Small intestine (tissue), 7 donors: ENCODE results near the gene MEGF11. TPM values are rescaled to one million over a fixed set of nuclear protein-coding genes. Genes with fewer than 3 reads are reported as not detected.
A peak's percentile ranks its signal among the peaks of the same experiment; 100 is the strongest.

Experiments used
- DNase-seq, 2 donors: peaks; one replicate each; pipeline versions ENCODE4 v3.0.0 to v3.0.0-alpha.2; 2013
- FAIRE-seq: peaks from 2 replicates; lab custom pipeline; 2012; peaks lifted over from hg19 to GRCh38; lab: Jason Lieb, UNC
- H3K27ac ChIP-seq, 3 donors: one replicate each; pipeline ENCODE4 v1.5.1; 2013; ENCODE audit warnings: low read length in 2 of 3, mild to moderate bottlenecking in 2 of 3, control low read depth in 1 of 3, inconsistent platforms in 1 of 3, low read depth in 1 of 3, moderate library complexity in 1 of 3
- H3K27me3 ChIP-seq, 3 donors: one replicate each; pipeline ENCODE4 v1.6.1; 2013; ENCODE audit warnings: low read length in 3 of 3, inconsistent platforms in 1 of 3; ENCODE audit not compliant: control insufficient read depth in 3 of 3, insufficient read depth in 3 of 3
- H3K36me3 ChIP-seq, 3 donors: one replicate each; pipeline ENCODE4 v1.6.1; 2013; ENCODE audit warnings: low read length in 3 of 3, inconsistent platforms in 1 of 3, low read depth in 1 of 3, mild to moderate bottlenecking in 1 of 3, moderate library complexity in 1 of 3; ENCODE audit not compliant: control insufficient read depth in 3 of 3, insufficient read depth in 2 of 3
- H3K4me1 ChIP-seq, 3 donors: one replicate each; pipeline ENCODE4 v1.6.1; 2013; ENCODE audit warnings: low read length in 2 of 3, inconsistent platforms in 1 of 3, low read depth in 1 of 3, mild to moderate bottlenecking in 1 of 3, moderate library complexity in 1 of 3; ENCODE audit not compliant: control insufficient read depth in 3 of 3, insufficient read depth in 2 of 3
- H3K4me3 ChIP-seq, 3 donors: one replicate each; pipeline ENCODE4 v1.5.1; 2013; ENCODE audit warnings: low read length in 3 of 3, control low read depth in 1 of 3, inconsistent platforms in 1 of 3, low read depth in 1 of 3, mild to moderate bottlenecking in 1 of 3, moderate library complexity in 1 of 3
- H3K9me3 ChIP-seq, 2 donors: one replicate each; pipeline ENCODE4 v1.6.1; 2013; ENCODE audit warnings: low read depth in 1 of 2, low read length in 1 of 2; ENCODE audit not compliant: control insufficient read depth in 2 of 2, insufficient read depth in 1 of 2
- WGBS, 3 donors: extraction: QIAGEN DNeasy Blood & Tissue Kit; methylation state at CpG; one replicate each; pipeline ENCODE4 v1.1.7; 2013; 5-methylcytosine and 5-hydroxymethylcytosine counted together
- polyA plus RNA-seq, 4 donors: library from polyadenylated mRNA; stranded (reverse) in 3 of 4; unstranded in 1 of 4; fragments of 200-250 nt in 3 of 4; fragments of 120-200 nt in 1 of 4; gene quantifications; one replicate each; pipeline versions ENCODE4 v1.2.1 to v1.2.3, GENCODE V29; 2013
- donor health status: healthy with polysubstance abuse.
- donor health status: control.
- donor health status: control.
- donor health status: Bipolar disorder and iron deficiency.
- donor health status: healthy.

MEGF11 gene
- polyA plus RNA-seq, 4 donors: 0.24 to 0.41 TPM; not detected in 2

DNA sequence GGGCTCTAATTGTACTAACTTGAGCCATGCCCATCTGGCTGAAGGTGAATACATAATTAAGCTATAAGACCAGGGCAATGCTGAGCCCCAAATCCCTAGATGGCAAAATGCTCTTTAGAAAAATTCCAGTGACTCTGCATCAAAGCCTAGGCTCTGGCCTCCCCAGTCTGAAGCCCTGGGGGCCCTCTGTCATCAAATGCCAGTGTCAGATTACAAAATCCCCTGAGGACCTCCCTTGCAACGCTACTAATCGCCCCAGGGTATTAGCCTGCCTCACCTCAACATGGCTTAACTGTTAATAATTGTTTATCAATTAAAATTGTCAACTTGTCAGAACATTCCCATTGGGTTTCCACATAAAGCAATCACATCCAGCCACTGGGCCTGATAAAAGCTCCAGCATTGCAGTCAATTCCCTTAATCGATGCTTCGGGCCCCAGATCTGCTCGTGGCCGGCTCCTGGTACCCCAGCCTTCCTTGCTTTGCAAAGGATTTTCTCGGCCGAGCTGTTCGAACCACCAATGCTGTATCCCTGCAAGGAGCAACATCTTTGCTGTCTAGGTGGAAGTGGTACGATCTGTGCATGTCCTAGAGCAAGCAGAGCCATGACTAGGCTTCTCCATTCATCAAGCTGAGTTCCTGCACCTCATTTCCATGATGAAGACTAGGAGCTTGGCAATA lies 151.7 kb downstream of the MEGF11 start:
- FAIRE-seq (no peak), DNase-seq (no peak)
- Histone ChIP-seq H3K27ac (no peak overlapping the region), H3K4me3 (no peak overlapping the region), H3K36me3 (no peaks in the 10 kb centered on the region), H3K4me1 (no peaks in the 10 kb centered on the region), H3K9me3 (no peaks in the 10 kb centered on the region), H3K27me3 (peaks cover 0 to 5% (median 3%) of the 10 kb centered on the region in 3 donors)
- 76 to 86% (median 85%) methylated on average over 10 of the region's 10 CpGs for WGBS, 3 donors

DNA sequence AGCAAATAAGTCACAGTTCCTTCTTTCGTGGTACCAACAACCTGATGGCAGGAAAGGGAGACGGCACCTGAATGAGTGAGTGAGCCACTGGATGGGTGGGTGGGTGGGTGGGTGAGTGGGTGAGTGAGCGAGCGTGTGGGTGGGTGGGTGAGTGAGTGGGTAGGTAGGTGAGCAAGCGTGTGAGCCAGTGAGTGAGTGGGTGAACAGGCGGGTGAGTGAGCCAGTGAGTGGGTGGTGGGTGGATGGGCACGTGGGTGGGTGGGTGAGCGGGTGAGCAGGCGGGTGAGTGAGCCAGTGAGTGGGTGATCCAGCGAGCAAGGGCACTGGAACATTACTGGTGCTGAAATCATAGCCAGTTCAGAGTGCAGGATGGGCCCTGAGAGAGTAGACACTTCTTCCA lies 152.8 kb downstream of the MEGF11 start:
- Histone ChIP-seq H3K27me3 (peaks cover 0 to 3% (median 3%) of the 10 kb centered on the region in 3 donors), H3K4me3 (no peak overlapping the region), H3K4me1 (no peaks in the 10 kb centered on the region), H3K9me3 (no peaks in the 10 kb centered on the region), H3K36me3 (no peaks in the 10 kb centered on the region), H3K27ac (no peak overlapping the region)
- FAIRE-seq (no peak), DNase-seq (no peak)
- 73 to 83% (median 74%) methylated on average over 10 of the region's 10 CpGs for WGBS, 3 donors

DNA sequence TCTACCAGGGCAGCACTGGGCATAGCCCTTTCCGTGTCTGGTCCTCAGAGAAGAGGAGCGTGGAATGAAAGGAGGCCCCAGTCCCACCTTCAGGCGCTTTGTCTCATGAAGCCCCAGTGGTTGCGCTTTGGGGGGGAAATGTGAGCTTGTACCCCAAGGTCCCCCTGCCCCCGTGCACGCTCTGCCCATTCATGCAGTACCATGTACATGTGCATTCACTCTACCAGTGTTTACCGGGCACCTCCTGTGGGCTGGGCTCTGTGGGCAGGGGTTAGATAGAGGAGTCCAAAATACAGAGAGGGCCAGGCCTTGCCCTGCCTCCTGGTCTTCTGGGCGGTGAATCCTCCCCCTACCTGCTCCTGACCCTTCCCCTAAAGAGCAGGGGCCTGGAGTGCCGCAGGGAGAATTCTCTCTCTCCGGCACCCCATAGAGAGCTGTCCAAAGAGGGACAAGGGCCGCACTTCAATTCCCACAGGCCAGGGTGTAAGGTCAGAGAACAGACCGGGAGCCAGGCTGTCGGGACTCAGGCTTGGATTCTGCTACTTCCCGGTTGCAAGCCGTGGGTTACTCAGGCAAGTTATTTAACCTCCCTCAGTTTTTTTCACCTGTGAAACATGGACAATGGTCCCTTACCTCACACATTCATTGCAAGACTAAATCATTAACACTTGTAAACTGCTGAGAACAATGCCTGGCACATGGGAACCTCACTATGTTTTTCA lies 153.4 kb downstream of the MEGF11 start:
- DNase-seq (no peak), FAIRE-seq (no peak)
- Histone ChIP-seq H3K4me3 (no peak overlapping the region), H3K9me3 (no peaks in the 10 kb centered on the region), H3K27me3 (peaks cover 0 to 3% (median 0%) of the 10 kb centered on the region in 3 donors), H3K4me1 (no peaks in the 10 kb centered on the region), H3K27ac (no peak overlapping the region), H3K36me3 (no peaks in the 10 kb centered on the region)
- 76 to 80% (median 79%) methylated on average over 15 of the region's 15 CpGs for WGBS, 3 donors

DNA sequence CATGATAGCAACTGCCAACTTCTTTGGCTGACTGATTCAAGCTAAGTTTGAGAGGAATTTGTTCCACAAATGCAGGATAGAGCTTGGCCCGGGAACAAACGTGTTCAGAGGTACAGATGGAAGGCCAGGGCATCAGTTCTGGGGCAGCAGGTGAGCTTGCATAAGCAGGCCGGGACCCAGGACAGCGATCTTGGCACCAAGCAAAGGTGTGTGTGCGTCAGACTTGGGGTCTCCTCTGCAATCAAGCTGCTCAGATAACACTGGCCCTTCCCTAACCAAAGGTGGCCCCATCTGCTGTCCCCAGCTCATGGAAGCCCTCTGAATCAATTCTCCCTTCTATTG lies 155.6 kb downstream of the MEGF11 start:
- H3K4me3 ChIP-seq: no peak overlapping the region
- no peaks in the 10 kb centered on the region for H3K4me1 ChIP-seq
- H3K27ac ChIP-seq: no peak overlapping the region
- H3K9me3 ChIP-seq: no peaks in the 10 kb centered on the region
- whole genome bisulfite sequencing, 3 donors: 59 to 76% (median 75%) methylated on average over 5 of the region's 5 CpGs
- DNase-seq (no peak), FAIRE-seq (no peak)
- peaks cover 0 to 3% (median 0%) of the 10 kb centered on the region in 3 donors for H3K27me3 ChIP-seq
- no peaks in the 10 kb centered on the region for H3K36me3 ChIP-seq

DNA sequence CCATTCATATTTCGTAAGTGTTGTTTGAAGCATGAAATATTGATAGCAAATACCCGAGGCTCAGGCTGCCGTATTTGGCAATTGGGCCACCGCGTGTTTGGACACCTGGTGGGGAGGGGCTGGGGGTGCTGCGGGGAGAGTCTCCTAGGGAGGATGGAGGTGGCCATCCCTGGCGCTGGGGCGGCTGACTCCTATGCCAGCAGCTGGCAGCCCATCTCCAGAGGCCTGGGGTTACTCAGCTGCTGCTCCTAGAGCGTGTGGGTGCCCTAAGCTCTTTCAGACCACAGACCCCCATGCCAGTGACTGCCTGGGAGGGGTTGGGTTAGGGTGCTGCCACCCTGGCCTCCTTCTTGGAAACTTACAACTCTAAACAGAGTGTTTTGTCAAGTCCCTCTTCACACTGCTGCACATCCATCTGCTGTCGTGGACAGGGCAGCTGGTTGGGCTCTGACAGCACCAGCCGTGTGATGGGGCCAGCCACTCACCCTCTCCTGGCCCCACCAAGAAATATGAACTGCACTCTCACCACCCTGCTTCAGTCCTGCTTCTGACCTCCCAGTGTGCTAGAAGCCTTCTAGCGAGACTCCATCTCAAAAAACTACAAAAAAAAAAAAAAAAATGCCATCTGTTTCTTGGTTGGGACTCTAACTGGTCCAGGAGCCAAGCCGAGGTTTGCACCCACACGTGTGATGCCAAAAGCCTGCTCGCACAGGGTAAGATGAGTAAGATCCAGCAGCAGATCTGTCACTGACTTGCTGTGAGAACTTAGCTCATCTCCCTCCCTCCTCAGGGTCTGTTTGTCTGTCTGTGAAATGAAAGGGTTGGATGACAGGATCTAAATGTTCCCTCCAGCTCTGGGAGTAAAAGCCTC lies 156.2 kb downstream of the MEGF11 start:
- Histone ChIP-seq H3K9me3 (no peaks in the 10 kb centered on the region), H3K27me3 (peaks cover 0 to 3% (median 0%) of the 10 kb centered on the region in 3 donors), H3K4me1 (no peaks in the 10 kb centered on the region), H3K36me3 (no peaks in the 10 kb centered on the region), H3K4me3 (no peak overlapping the region), H3K27ac (no peak overlapping the region)
- DNase-seq: no peak
- 75 to 76% (median 75%) methylated on average over 15 of the region's 15 CpGs for WGBS, 3 donors
- FAIRE-seq: no peak

DNA sequence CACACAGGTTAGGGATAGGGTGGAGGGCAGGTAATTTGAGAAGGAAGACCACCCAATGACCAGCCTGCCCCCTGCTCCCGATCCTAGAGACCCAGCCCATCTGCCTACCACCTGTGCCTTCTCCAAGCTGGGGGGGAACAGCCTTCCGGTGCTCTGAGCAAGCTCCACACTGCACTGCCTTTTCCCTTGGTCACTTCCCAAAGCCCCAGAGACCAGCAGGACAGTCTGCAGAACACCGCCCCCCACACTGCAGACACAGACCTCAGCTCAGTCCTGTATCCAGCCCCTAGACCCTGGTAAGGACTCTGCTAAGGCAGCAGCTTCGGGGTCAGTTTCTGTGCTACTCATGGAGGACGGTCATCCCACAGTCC lies 156.9 kb downstream of the MEGF11 start:
- Histone ChIP-seq H3K4me3 (no peak overlapping the region), H3K4me1 (no peaks in the 10 kb centered on the region), H3K36me3 (no peaks in the 10 kb centered on the region), H3K27ac (no peak overlapping the region), H3K27me3 (peaks cover 0 to 3% (median 0%) of the 10 kb centered on the region in 3 donors), H3K9me3 (no peaks in the 10 kb centered on the region)
- FAIRE-seq (no peak), DNase-seq (no peak)
- WGBS, 3 donors: 78 to 87% (median 81%) methylated on average over 5 of the region's 5 CpGs

DNA sequence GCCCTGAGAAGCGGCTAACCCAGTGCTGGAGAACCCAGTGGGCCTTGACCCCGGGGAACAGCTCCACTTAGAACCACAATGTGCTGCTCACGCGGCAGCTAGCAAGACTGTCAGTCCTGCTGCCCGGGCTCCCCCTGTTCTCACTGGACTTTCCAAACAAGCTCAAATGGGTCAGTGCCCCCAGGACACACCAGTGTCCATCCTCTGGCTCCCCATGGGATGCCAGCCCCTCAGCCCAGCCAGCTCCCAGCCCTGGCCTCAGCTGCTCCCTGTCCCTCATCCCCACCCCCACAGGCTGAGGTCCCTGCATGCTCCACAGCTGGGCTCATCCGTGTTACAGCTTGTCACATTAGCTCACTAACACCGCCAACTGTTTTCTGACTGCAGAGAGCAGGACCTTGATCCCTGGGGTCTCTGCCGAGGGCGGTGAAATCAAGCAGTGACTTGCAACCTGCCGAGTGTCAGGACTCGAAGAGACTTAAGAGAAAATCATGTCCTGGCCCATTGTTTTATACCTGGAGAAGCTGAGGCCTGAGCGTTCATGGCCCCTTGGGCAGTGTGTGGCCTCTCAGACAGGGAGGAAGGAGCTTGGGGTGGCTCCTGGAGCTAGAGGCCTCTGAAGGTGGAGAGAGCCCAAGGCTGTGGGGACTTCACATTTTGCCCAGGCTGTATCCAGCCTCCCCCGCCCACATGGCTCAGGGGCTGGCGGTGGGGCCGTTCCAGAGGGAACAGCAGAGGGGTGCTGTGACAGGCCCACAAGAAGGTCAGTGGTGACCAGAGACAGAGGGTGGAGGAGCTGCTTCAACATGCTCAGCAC lies 157.5 kb downstream of the MEGF11 start:
- WGBS, 3 donors: 70 to 78% (median 74%) methylated on average over 15 of the region's 15 CpGs
- FAIRE-seq: no peak

More for the DNA sequence above, 157.5 kb downstream of the MEGF11 start:
- H3K9me3 ChIP-seq: no peaks in the 10 kb centered on the region
- H3K27me3 ChIP-seq: peaks cover 0 to 3% (median 0%) of the 10 kb centered on the region in 3 donors
- H3K36me3 ChIP-seq: no peaks in the 10 kb centered on the region
- H3K4me3 ChIP-seq: no peak overlapping the region
- DNase-seq: peak in 1 of 2 donors; percentile 14
- H3K27ac ChIP-seq: no peak overlapping the region
- H3K4me1 ChIP-seq: no peaks in the 10 kb centered on the region
